Fibroblast of mammary gland (primary cell): ENCODE results near the gene KCNQ1.

Source experiments
- DNase-seq: peaks from one replicate; pipeline ENCODE4 v3.0.0-alpha.2; 2010; ENCODE audit warnings: low read depth
- H3K4me3 ChIP-seq: 2 replicates; pipeline ENCODE4 v1.5.1; 2011; ENCODE audit warnings: low read depth, mild to moderate bottlenecking, low read length, moderate library complexity; ENCODE audit not compliant: control insufficient read depth
- CTCF ChIP-seq: conservative IDR thresholded peaks from 2 replicates; pipeline ENCODE4 v1.5.1; 2011; ENCODE audit warnings: low read depth, low read length, inconsistent platforms; ENCODE audit not compliant: control insufficient read depth, insufficient read depth

Gene KCNQ1

DNA sequence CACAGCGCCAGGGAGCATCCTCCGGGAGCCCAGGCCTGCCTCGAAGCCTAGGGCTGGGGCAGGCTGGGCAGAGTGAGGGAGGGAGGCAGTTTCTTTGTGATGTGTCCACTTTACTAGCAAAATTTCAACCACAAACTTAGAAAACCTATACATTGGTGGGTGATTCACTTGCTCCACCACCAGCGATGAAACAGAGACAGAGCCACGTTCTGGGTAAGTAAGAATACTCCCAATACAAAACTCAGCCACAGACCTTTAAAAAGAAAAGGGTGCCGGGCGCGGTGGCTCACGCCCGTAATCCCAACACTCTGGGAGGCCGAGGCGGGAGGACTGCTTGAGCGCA, 418.4 kb downstream of the KCNQ1 start:
- TF ChIP-seq CTCF: no peak
- no peak for DNase-seq
- no peak overlapping the region for H3K4me3 ChIP-seq

DNA sequence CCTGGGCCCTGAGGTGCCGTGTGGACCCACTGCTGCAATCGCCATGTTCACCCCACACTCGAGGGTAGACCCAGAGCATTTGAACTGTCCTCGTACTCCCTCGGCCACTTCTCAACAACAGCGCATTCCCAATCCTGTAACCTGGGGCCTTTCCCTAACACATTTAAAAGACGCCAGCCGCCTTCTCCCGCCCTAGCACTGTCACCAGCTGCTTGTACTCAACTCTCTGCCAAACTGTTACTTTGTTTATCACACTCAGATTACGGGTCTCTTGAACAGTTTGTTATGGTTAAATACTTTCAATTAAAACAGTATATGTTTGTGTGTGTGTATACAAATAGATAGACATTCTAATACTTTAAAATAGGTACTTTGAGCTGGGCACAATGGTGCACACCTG, 420.1 kb downstream of the KCNQ1 start:
- DNase-seq: no peak
- TF ChIP-seq CTCF: no peak
- no peak overlapping the region for H3K4me3 ChIP-seq

GRCh38 chr11:2865922-2866577, 421.2 kb downstream of the KCNQ1 start:
- DNase-seq: no peak
- no peak for TF ChIP-seq CTCF
- no peak overlapping the region for H3K4me3 ChIP-seq

- H3K4me3 ChIP-seq: no peak overlapping the region
- no peak for TF ChIP-seq CTCF
- no peak for DNase-seq
Observed at GRCh38 chr11:2867142-2867541, 422.3 kb downstream of the KCNQ1 start.

- DNase-seq: no peak
- H3K4me3 ChIP-seq: no peak overlapping the region
- no peak for TF ChIP-seq CTCF
Observed at GRCh38 chr11:2867722-2868505, 423.1 kb downstream of the KCNQ1 start.

GRCh38 chr11:2868506-2869133, 423.8 kb downstream of the KCNQ1 start:
- H3K4me3 ChIP-seq: no peak overlapping the region
- TF ChIP-seq CTCF: no peak
- no peak for DNase-seq

DNA sequence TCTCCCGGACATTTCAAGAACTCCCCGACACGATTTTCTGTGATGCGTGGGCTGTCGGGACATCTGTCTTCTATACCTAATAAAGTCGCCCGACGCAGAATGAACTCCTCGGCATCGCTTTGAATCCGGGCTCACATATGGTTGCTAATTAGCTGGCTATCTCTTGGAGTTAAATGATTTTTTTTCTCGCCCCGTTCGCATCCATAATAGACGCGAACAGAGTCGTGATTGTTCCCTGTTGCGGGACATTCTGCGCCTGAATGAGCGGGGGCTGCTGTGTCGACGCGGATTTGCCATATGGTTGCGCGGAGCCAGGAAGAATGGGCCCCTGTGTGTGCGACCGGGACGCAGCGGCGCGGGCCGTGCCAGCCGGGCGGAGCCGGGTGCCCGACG, 424.3 kb downstream of the KCNQ1 start:
- H3K4me3 ChIP-seq: no peak overlapping the region
- no peak for DNase-seq
- no peak for TF ChIP-seq CTCF
